ENCODE data around the gene LITAF.

Gene LITAF

GRCh38 chr16:11571549-11571948 lies 15.2 kb downstream of the LITAF start:
- TF ChIP-seq CTCF (conservative IDR thresholded peaks at IDR 0.05; ENCODE audit: low read depth, low read length), result no peak
- DNase-seq (ENCODE audit: low read depth), result no peak
- no peak overlapping the region for H3K4me3 ChIP-seq (ENCODE audit: low read length)

DNA sequence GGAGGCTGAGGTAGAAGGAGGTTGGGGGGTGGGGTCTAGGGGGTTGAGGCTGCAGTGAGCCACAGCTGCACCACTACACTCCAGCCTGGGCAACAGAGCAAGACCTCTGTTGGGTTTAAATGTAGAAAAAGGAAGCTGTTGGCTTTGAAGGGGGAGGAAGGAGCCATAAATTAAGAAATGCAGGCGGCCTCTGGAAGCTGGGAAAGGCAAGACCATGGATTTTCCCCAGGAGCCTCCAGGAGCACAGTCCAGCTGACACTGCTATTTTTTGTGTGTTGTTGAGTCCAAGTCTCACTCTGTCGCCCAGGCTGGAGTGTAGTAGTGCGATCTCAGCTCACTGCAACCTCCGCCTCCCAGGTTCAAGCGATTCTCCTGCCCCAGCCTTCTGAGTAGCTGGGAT lies 15.9 kb downstream of the LITAF start:
- H3K4me3 ChIP-seq (ENCODE audit: low read length), result no peak overlapping the region
- DNase-seq (ENCODE audit: low read depth), result no peak
- no peak for TF ChIP-seq CTCF (conservative IDR thresholded peaks at IDR 0.05; ENCODE audit: low read depth, low read length)

DNA sequence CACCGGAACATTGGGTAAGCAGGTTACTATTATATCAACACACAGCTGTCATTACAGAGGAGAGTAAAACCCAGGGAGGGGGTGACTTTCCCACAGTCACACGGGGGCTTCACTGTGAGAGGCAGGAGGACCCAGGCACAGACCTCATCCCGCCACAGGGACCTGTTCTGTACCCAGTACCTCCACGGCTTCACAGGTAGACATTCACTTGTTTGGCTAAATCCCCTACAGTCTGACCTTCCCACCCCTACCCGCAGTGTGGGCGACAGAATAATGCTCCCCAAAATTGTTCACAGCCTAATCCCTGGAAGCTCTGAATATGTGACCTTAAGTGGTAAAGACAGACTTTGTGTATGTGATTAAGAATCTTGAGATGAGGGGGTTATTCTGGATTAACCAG lies 16.5 kb downstream of the LITAF start:
- no peak overlapping the region for H3K4me3 ChIP-seq (ENCODE audit: low read length)
- no peak for DNase-seq (ENCODE audit: low read depth)
- no peak for TF ChIP-seq CTCF (conservative IDR thresholded peaks at IDR 0.05; ENCODE audit: low read depth, low read length)

- no peak for TF ChIP-seq CTCF (conservative IDR thresholded peaks at IDR 0.05; ENCODE audit: low read depth, low read length)
- DNase-seq (ENCODE audit: low read depth), result no peak
- H3K4me3 ChIP-seq (ENCODE audit: low read length), result no peak overlapping the region
Observed at GRCh38 chr16:11566398-11566797, 20.3 kb downstream of the LITAF start.

- TF ChIP-seq CTCF (conservative IDR thresholded peaks at IDR 0.05; ENCODE audit: low read depth, low read length), result no peak
- no peak for DNase-seq (ENCODE audit: low read depth)
- H3K4me3 ChIP-seq (ENCODE audit: low read length), result no peak overlapping the region
Observed at GRCh38 chr16:11565665-11566064, 21.1 kb downstream of the LITAF start.

GRCh38 chr16:11564046-11564926 lies 22.4 kb downstream of the LITAF start:
- TF ChIP-seq CTCF (conservative IDR thresholded peaks at IDR 0.05; ENCODE audit: low read depth, low read length), result no peak
- DNase-seq (ENCODE audit: low read depth), result no peak

DNA sequence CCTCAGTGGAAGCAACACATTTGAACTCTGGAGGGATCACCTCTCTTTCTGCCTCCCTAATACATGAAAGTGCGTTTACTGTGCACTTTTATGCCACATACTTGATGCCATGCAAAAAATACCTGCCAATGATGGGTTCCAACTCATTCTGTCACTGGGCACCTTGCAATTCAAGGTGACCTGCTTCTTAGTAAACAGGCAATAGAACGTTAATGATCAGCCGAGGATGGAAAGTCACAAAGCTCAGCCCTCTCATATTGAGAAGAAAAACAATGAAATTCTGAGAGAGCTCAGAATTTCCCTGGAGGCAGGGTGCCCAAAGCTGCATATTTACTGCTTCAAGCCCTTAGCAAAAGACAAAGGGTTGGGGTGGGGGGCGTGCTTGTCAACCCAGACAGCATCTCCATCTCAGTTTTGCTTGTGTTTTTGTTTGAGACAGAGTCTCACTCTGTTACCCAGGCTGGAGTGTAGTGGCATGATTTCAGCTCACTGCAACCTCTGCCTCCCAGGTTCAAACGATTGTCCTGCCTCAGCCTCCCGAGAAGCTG lies 23.2 kb downstream of the LITAF start:
- no peak for TF ChIP-seq CTCF (conservative IDR thresholded peaks at IDR 0.05; ENCODE audit: low read depth, low read length)
- no peak for DNase-seq (ENCODE audit: low read depth)

More at GRCh38 chr16:11564046-11564926, 22.4 kb downstream of the LITAF start:
- H3K4me3 ChIP-seq (ENCODE audit: low read length), result no peak overlapping the region

More for the DNA sequence above, 23.2 kb downstream of the LITAF start:
- no peak overlapping the region for H3K4me3 ChIP-seq (ENCODE audit: low read length)

All from retinal pigment epithelial cell (primary cell).